HL-60 (cell line): ENCODE measurements around the gene NXF3.
"Not testable (repeated sequence)": the region's sequence is repeated elsewhere in the genome, so short reads cannot be mapped to it uniquely, and the experiment has no call there.

ENCODE experiments used
- DNase-seq, 2 experiments: peaks; one replicate each; pipeline ENCODE4 v3.0.0-alpha.2; 2010 to 2020; ENCODE audit warnings: low read depth in 1 of 2, low spot score in 1 of 2
- H3K27ac ChIP-seq: fragments of 250-450 bp; sonication (Bioruptor Pico); replicated peaks from 2 replicates; pipeline ENCODE4 v1.5.1; 2020; ENCODE audit warnings: mild to moderate bottlenecking, moderate library complexity
- H3K27me3 ChIP-seq: fragments of 250-450 bp; sonication (Bioruptor Pico); 2 replicates; pipeline ENCODE4 v1.5.1; 2021; ENCODE audit warnings: mild to moderate bottlenecking, moderate library complexity; ENCODE audit not compliant: insufficient read depth, poor library complexity, severe bottlenecking
- H3K4me3 ChIP-seq: replicated peaks from 2 replicates; pipeline ENCODE4 v1.5.1; 2011; ENCODE audit warnings: mild to moderate bottlenecking, control low read depth, low read length; ENCODE audit not compliant: insufficient read depth
- GABPA ChIP-seq: IDR thresholded peaks from 2 replicates; pipeline ENCODE4 v1.6.1; 2012; ENCODE audit warnings: low read depth
- POLR2AphosphoS5 ChIP-seq: IDR thresholded peaks from 2 replicates; pipeline ENCODE4 v1.6.1; 2012; ENCODE audit warnings: low read depth
- SPI1 ChIP-seq: IDR thresholded peaks from 2 replicates; pipeline ENCODE4 v1.6.1; 2012; ENCODE audit warnings: low read depth, mild to moderate bottlenecking, borderline replicate concordance
- TF ChIP-seq, protein P1 (sequence below): IDR thresholded peaks from 2 replicates; pipeline ENCODE4 v1.6.1; 2012; ENCODE audit warnings: low read depth; ENCODE audit not compliant: insufficient replicate concordance
- TF ChIP-seq, protein P2 (sequence below): IDR thresholded peaks from one replicate; pipeline ENCODE4 v1.5.1; 2011; ENCODE audit warnings: low read length, control low read depth, inconsistent platforms; ENCODE audit not compliant: insufficient read depth

NXF3 gene

DNA sequence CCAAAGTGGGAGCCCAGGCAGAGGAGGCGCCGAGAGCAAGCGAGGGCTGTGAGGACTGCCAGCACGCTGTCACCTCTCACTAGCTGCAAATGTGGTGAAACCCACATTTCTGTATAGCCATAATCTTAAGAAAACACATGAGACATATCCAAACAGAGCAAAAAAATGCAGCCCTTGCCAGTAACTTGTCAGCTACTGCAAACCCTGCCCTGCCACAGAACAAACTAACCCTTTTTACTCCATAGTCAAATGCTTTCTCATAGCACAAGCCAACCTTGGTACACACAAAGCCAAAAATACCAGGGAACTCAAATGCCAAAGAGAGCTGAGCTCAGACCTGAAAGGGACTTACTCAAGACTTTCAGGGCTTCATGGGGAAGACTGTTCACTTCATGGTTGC lies 14.9 kb upstream of the NXF3 start:
- no peak for DNase-seq
- no peaks in the 10 kb centered on the region for H3K27me3 ChIP-seq
- TF ChIP-seq, protein P1, sequence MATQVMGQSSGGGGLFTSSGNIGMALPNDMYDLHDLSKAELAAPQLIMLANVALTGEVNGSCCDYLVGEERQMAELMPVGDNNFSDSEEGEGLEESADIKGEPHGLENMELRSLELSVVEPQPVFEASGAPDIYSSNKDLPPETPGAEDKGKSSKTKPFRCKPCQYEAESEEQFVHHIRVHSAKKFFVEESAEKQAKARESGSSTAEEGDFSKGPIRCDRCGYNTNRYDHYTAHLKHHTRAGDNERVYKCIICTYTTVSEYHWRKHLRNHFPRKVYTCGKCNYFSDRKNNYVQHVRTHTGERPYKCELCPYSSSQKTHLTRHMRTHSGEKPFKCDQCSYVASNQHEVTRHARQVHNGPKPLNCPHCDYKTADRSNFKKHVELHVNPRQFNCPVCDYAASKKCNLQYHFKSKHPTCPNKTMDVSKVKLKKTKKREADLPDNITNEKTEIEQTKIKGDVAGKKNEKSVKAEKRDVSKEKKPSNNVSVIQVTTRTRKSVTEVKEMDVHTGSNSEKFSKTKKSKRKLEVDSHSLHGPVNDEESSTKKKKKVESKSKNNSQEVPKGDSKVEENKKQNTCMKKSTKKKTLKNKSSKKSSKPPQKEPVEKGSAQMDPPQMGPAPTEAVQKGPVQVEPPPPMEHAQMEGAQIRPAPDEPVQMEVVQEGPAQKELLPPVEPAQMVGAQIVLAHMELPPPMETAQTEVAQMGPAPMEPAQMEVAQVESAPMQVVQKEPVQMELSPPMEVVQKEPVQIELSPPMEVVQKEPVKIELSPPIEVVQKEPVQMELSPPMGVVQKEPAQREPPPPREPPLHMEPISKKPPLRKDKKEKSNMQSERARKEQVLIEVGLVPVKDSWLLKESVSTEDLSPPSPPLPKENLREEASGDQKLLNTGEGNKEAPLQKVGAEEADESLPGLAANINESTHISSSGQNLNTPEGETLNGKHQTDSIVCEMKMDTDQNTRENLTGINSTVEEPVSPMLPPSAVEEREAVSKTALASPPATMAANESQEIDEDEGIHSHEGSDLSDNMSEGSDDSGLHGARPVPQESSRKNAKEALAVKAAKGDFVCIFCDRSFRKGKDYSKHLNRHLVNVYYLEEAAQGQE = no peak
- TF ChIP-seq, protein P2, sequence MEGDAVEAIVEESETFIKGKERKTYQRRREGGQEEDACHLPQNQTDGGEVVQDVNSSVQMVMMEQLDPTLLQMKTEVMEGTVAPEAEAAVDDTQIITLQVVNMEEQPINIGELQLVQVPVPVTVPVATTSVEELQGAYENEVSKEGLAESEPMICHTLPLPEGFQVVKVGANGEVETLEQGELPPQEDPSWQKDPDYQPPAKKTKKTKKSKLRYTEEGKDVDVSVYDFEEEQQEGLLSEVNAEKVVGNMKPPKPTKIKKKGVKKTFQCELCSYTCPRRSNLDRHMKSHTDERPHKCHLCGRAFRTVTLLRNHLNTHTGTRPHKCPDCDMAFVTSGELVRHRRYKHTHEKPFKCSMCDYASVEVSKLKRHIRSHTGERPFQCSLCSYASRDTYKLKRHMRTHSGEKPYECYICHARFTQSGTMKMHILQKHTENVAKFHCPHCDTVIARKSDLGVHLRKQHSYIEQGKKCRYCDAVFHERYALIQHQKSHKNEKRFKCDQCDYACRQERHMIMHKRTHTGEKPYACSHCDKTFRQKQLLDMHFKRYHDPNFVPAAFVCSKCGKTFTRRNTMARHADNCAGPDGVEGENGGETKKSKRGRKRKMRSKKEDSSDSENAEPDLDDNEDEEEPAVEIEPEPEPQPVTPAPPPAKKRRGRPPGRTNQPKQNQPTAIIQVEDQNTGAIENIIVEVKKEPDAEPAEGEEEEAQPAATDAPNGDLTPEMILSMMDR = no peak
- no peak for TF ChIP-seq GABPA
- TF ChIP-seq SPI1 = no peak
- no peak for TF ChIP-seq POLR2AphosphoS5
- no peak overlapping the region for H3K27ac ChIP-seq
- no peak overlapping the region for H3K4me3 ChIP-seq

DNA sequence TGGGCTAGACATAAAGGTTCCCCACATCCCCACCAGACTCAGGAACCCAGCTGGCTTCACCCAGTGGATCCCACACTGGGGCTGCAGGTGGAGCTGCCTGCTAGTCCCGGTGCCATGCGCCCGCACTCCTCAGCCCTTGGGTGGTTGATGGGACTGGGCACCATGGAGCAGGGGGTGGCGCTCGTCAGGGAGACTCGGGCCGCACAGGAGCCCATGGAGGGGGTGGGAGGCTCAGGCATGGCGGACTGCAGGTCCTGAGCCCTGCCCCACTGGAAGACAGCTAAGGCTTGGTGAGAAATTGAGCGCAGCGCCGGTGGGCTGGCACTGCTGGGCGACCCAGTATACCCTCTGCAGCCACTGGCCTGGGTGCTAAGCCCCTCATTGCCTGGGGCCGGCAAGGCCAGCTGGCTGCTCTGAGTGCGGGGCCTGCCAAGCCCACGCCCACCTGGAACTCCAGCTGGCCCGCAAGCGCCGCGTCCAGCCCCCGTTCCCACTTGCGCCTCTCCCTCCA lies 14.3 kb upstream of the NXF3 start:
- not testable (repeated sequence) for H3K27ac ChIP-seq, H3K27me3 ChIP-seq, DNase-seq, H3K4me3 ChIP-seq

DNA sequence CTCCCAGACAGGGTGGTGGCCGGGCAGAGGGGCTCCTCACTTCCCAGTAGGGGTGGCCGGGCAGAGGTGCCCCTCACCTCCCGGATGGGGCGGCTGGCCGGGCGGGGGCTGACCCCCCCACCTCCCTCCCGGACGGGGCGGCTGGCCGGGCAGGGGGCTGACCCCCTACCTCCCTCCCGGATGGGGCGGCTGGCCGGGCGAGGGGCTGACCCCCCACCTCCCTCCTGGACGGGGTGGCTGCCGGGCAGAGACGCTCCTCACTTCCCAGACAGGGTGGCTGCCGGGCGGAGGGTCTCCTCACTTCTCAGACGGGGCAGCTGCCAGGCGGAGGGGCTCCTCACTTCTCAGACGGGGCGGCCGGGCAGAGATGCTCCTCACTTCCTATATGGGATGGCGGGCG lies 11.4 kb upstream of the NXF3 start:
- not testable (repeated sequence) for DNase-seq, H3K4me3 ChIP-seq, H3K27ac ChIP-seq, H3K27me3 ChIP-seq

DNA sequence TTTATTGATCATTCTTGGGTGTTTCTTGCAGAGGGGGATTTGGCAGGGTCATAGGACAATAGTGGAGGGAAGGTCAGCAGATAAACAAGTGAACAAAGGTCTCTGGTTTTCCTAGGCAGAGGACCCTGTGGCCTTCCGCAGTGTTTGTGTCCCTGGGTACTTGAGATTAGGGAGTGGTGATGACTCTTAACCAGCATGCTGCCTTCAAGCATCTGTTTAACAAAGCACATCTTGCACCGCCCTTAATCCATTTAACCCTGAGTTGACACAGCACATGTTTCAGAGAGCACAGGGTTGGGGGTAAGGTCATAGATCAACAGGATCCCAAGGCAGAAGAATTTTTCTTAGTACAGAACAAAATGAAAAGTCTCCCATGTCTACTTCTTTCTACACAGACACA lies 10.9 kb upstream of the NXF3 start:
- DNase-seq, H3K27ac ChIP-seq, H3K4me3 ChIP-seq, H3K27me3 ChIP-seq: not testable (repeated sequence)

DNA sequence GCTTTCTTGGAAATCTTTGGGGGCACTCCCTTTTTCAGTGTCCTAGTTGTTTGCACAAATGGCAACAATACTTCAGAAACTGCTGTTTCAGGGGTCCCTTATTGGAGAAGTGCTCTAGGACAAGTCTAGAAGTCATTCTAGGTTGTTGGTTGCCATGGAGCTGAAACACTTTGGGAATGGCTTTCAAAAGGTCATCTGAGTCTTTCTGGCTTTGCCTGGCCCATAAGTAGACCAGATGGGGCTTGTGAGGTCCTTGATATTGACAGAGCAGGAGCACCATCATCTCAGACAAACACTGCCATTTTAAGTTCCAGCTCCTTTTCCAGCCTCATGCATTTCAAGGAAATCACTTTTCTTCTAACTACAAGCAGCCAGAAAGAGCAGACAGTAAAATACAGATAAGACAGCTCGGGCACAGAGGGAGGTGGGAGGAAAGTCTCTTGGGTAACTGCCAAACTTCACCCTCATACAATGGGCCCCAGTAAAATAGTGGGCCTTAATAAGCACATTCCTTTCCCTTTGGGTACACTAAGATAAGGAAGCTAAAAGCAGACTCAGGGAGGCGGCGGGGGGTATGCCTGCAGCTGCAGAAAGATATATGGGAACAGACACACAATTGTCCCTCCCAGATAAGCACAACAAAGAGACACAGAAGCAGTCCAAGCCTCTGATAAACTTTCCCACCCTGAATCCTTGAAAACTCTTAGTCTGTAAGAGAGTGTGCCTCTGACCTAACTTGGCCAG lies 8.5 kb upstream of the NXF3 start:
- Histone ChIP-seq H3K27me3 (no peaks in the 10 kb centered on the region), H3K27ac (no peak overlapping the region), H3K4me3 (no peak overlapping the region)
- TF ChIP-seq, protein P1 = no peak
- no peak for TF ChIP-seq GABPA
- DNase-seq = no peak

DNA sequence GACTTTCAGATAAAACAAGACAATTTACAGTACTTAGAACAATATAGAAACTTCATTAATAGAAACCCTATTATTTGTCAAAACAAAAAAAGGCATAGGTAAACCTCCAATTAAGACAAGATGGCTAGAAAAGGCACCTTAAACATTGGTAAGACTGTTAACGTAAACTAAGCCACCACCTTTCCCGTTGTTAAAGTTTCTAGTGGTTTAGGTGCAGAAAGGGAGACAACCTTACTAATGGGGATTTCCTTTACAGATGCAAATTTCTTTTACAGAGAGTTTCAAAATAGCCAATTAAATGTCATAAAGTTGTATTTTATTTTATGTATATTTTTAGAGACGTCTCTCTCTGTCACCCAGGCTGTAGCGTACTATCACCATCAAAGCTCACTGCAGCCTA lies 7.5 kb upstream of the NXF3 start:
- Histone ChIP-seq H3K4me3 (no peak overlapping the region), H3K27ac (no peak overlapping the region), H3K27me3 (no peaks in the 10 kb centered on the region)
- TF ChIP-seq GABPA (no peak), SPI1 (no peak), POLR2AphosphoS5 (no peak)
- TF ChIP-seq, protein P1 = no peak
- TF ChIP-seq, protein P2 = no peak
- no peak for DNase-seq
